Muscle layer of colon (tissue), 2 donors: ENCODE data around the gene TULP3.

ENCODE experiments used
- H3K27ac ChIP-seq: one replicate; pipeline ENCODE4 v1.7.0; 2013; ENCODE audit warnings: low read depth, mild to moderate bottlenecking, low read length, moderate library complexity
- H3K27me3 ChIP-seq, 2 donors: one replicate each; pipeline ENCODE4 v1.7.0; 2013; ENCODE audit warnings: low read length in 2 of 2, mild to moderate bottlenecking in 2 of 2; ENCODE audit not compliant: insufficient read depth in 2 of 2, control insufficient read depth in 1 of 2
- H3K36me3 ChIP-seq: one replicate; pipeline ENCODE4 v1.7.0; 2013; ENCODE audit warnings: mild to moderate bottlenecking, low read length; ENCODE audit not compliant: insufficient read depth
- H3K4me1 ChIP-seq: one replicate; pipeline ENCODE4 v1.7.0; 2013; ENCODE audit warnings: mild to moderate bottlenecking, low read length; ENCODE audit not compliant: insufficient read depth
- H3K4me3 ChIP-seq, 2 donors: one replicate each; pipeline ENCODE4 v1.7.0; 2013; ENCODE audit warnings: low read length in 2 of 2, low read depth in 1 of 2, mild to moderate bottlenecking in 1 of 2, moderate library complexity in 1 of 2
- H3K9ac ChIP-seq: one replicate; pipeline ENCODE4 v1.7.0; 2013; ENCODE audit warnings: low read length
- H3K9me3 ChIP-seq: one replicate; pipeline ENCODE4 v1.7.0; 2013; ENCODE audit warnings: mild to moderate bottlenecking, low read length
- donor health status: abdominal sarcoma.
- donor health status: Adenocarcinoma of cecum.

Gene TULP3

GRCh38 chr12:2937500-2937899 is 46.8 kb downstream of the TULP3 start:
- Histone ChIP-seq H3K4me3 (no peak overlapping the region), H3K27ac (no peak overlapping the region), H3K36me3 (peaks cover 49% of the 10 kb centered on the region), H3K4me1 (no peaks in the 10 kb centered on the region), H3K27me3 (no peaks in the 10 kb centered on the region), H3K9me3 (no peaks in the 10 kb centered on the region), H3K9ac (no peak overlapping the region)

DNA sequence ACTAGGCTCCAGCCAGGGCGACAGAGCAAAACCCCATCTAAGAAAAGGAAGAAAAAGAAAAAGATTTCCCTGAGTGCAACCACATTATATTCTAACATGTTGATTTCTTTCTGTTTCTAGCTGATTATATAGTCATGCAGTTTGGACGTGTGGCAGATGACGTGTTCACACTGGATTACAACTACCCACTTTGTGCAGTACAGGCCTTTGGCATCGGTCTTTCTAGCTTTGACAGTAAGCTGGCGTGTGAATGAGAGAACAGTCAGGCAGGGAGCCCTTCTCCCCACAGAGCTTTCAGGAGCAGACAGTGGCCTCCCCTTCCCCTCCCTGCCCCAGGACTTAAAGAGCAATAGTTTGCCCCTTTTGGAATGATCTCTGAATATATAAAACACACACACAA is 48.5 kb downstream of the TULP3 start:
- Histone ChIP-seq H3K36me3 (peaks cover 41% of the 10 kb centered on the region), H3K4me3 (no peak overlapping the region), H3K4me1 (no peaks in the 10 kb centered on the region), H3K9ac (no peak overlapping the region), H3K27ac (no peak overlapping the region), H3K27me3 (no peaks in the 10 kb centered on the region), H3K9me3 (no peaks in the 10 kb centered on the region)

DNA sequence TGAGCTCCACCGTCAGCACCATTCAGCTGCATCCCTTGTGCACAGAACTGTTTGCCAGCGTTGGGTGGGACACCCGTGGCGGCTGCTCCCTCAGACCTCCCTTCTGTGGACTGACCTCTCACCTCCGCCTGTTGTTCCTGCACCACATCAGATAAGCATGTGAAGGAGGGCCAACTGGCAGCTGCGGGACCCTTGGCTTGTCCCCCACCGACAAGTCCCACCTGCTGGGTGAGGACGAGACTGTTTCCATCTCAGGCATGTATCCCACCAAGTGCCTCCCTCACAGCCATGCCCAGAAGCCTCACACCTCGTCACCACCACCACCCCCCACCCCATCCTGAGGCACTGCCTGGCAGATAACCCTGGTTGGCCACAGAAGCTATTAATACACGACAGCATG is 49.9 kb downstream of the TULP3 start:
- Histone ChIP-seq H3K4me1 (no peaks in the 10 kb centered on the region), H3K9ac (no peak overlapping the region), H3K27ac (no peak overlapping the region), H3K27me3 (no peaks in the 10 kb centered on the region), H3K4me3 (no peak overlapping the region), H3K36me3 (peaks cover 34% of the 10 kb centered on the region), H3K9me3 (no peaks in the 10 kb centered on the region)

DNA sequence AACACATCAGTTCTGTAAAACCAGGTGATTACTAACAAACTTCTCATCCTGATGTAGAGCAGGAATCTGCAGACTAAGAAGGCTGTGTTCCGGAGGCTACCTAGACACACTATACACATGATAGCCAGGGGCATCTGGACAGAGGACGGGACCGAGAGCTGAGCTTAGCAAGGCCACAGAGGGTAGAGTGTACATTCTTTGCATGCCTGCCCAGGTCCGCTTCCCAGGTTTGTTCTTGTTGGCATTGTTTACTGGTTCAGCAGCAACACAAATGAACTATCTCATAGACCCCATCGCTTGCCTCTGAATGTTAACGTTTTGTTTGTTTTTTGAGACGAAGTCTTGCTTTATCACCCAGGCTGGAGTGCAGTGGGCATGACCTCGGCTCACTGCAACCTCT is 50.8 kb downstream of the TULP3 start:
- H3K4me3 ChIP-seq = no peak overlapping the region

DNA sequence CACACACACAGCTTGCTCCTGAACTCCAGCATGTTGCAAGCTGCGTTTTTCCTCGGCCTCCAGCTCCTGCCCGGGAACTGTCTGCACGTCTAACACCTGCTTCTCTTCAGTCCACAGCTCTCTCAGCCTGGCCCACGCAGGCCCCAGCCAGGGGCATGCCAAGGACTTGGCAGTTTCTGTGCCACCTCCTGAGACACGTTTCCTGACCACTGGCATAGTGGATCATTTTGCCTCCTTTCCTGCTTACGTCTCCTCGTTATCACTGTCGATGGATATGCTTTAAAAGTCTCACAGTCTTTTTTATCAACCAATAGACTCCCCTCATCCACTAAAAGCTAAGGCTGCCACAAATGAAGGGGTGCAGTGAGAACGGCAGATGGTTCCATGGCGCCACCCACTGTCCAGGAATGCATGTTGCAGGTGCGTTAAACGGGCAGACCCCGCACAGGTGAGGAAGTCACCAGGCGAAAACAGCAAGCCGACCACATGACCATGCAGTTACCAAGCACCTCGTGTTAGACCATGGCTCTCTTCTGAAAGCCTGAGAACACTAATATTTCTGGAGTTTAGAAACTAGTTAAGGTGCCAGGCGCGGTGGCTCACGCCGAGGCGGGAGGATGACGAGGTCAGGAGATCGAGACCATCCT is 53.8 kb downstream of the TULP3 start:
- Histone ChIP-seq H3K27me3 (no peaks in the 10 kb centered on the region), H3K4me1 (no peaks in the 10 kb centered on the region), H3K9me3 (no peaks in the 10 kb centered on the region), H3K4me3 (no peak overlapping the region), H3K36me3 (peaks cover 13% of the 10 kb centered on the region), H3K27ac (no peak overlapping the region), H3K9ac (no peak overlapping the region)

More for the DNA sequence above, 50.8 kb downstream of the TULP3 start:
- no peak overlapping the region for H3K27ac ChIP-seq
- no peaks in the 10 kb centered on the region for H3K27me3 ChIP-seq
- H3K4me1 ChIP-seq = no peaks in the 10 kb centered on the region
- H3K9me3 ChIP-seq = no peaks in the 10 kb centered on the region
- H3K36me3 ChIP-seq = peaks cover 34% of the 10 kb centered on the region
- H3K9ac ChIP-seq = no peak overlapping the region

GRCh38 chr12:2949411-2949810 is 58.7 kb downstream of the TULP3 start:
- no peaks in the 10 kb centered on the region for H3K36me3 ChIP-seq
- no peaks in the 10 kb centered on the region for H3K4me1 ChIP-seq
- no peaks in the 10 kb centered on the region for H3K9me3 ChIP-seq
- H3K4me3 ChIP-seq = no peak overlapping the region
- H3K27me3 ChIP-seq = no peaks in the 10 kb centered on the region
- H3K27ac ChIP-seq = no peak overlapping the region
- H3K9ac ChIP-seq = no peak overlapping the region

- H3K9me3 ChIP-seq = no peaks in the 10 kb centered on the region
- no peak overlapping the region for H3K4me3 ChIP-seq
- H3K27me3 ChIP-seq = peaks cover 4 to 6% of the 10 kb centered on the region in 2 donors
- no peak overlapping the region for H3K9ac ChIP-seq
- peaks cover 16% of the 10 kb centered on the region for H3K4me1 ChIP-seq
- H3K36me3 ChIP-seq = no peaks in the 10 kb centered on the region
- H3K27ac ChIP-seq = no peak overlapping the region
Measured at GRCh38 chr12:2955888-2956287, 65.2 kb downstream of the TULP3 start.

DNA sequence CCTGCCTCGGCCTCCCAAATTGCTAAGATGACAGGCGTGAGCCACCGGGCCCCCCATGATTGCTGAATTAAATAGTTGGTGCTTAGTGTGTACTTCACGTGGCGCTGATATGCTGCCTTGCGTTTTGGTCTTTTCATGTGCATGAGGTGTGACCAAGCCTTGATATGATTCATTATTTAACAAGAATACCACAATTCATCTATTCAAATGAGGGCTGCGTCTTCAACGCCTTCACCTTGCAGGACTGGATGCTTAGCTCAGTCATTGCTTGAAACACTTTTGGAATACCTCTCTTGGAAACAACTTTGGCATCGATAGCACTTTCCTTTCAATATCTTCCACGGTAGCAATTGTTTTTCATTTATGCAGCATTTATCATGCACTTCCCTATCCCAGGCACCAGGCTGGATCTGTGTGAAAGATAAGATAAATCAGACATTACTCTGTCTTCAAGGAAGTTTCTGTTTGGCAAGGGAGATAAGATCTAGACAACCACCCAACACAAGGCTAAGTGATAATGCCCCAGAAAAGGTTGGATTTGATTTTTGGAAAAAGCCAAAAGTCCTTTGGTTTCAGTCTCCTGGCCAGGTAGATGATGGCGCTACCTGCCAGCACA is 67.2 kb downstream of the TULP3 start:
- no peaks in the 10 kb centered on the region for H3K9me3 ChIP-seq
- no peak overlapping the region for H3K9ac ChIP-seq
- H3K36me3 ChIP-seq = no peaks in the 10 kb centered on the region
- H3K27ac ChIP-seq = no peak overlapping the region
- H3K4me3 ChIP-seq = peak overlapping the region; percentile 16 to 43
- peaks cover 4 to 6% of the 10 kb centered on the region in 2 donors for H3K27me3 ChIP-seq
- H3K4me1 ChIP-seq = peaks cover 16% of the 10 kb centered on the region

DNA sequence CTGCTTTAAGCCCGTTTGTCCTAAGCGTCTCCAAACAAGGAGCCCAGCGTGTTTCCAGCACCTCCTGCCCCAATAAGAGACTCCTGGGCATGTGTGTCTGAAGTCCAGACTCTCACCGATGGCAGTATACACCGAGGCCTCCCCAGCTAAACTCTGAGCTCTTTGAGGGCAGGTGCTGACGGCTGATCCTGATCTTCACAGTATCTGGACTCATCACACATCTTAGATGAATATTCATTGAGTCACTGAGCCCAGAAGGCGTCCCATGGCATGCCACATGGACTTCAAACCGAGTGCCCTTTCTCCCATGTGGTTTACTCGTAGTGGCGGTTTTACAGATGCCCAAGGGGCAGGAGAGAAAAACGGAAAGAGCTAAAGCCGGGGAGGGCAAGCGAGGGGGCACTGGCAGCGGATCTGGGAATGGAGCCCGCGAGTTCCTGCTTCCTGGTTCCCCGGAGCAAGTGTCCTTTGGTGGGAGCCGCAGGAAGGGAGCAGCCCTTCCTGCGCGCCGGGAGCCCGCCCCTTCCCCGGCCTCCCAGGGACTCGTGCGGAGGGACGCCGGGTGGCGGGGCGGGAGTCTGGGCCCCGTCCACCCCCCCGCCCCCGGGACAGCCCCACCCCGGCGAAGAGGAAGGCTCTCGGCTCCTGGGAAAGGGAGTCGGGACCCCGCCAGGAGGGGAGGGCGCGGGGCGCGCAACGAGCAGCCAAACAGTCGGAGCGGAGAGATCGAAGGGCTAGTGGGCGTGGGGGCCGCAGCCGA is 67.9 kb downstream of the TULP3 start:
- Histone ChIP-seq H3K27ac (no peak overlapping the region), H3K9ac (no peak overlapping the region), H3K9me3 (no peaks in the 10 kb centered on the region), H3K36me3 (no peaks in the 10 kb centered on the region), H3K4me3 (peak overlapping the region; percentile 16 to 43), H3K4me1 (peaks cover 16% of the 10 kb centered on the region), H3K27me3 (peaks cover 4 to 6% of the 10 kb centered on the region in 2 donors)

DNA sequence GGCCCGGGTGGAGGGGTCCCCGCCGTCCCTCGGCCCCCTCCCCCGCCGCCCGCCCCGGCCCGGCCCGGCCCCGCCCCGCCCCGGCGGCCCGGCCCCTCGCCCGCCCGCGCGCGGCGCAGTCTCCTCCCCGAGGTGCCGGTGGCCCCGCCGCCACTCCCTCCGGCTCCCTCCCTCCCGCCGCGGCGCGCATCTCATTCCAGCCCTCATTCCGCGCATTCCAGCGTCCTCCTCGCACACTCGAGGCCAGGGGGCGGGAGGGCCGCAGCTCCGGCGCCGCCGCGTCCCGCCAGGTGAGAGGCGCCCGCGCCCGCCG is 68.5 kb downstream of the TULP3 start, which contains the start of gene TEAD4:
TEAD4 (plus strand) TSS at position 206 of the 313 bp plus-strand sequence.
- no peaks in the 10 kb centered on the region for H3K9me3 ChIP-seq
- no peaks in the 10 kb centered on the region for H3K36me3 ChIP-seq
- no peak within 1 kb of the TSS for H3K9ac ChIP-seq
- H3K27me3 ChIP-seq = peaks cover 4 to 6% of the 10 kb centered on the region in 2 donors
- peaks cover 16% of the 10 kb centered on the region for H3K4me1 ChIP-seq
- peak within 1 kb of the TSS; percentile 43 to 47 for H3K4me3 ChIP-seq
- H3K27ac ChIP-seq = no peak within 1 kb of the TSS

DNA sequence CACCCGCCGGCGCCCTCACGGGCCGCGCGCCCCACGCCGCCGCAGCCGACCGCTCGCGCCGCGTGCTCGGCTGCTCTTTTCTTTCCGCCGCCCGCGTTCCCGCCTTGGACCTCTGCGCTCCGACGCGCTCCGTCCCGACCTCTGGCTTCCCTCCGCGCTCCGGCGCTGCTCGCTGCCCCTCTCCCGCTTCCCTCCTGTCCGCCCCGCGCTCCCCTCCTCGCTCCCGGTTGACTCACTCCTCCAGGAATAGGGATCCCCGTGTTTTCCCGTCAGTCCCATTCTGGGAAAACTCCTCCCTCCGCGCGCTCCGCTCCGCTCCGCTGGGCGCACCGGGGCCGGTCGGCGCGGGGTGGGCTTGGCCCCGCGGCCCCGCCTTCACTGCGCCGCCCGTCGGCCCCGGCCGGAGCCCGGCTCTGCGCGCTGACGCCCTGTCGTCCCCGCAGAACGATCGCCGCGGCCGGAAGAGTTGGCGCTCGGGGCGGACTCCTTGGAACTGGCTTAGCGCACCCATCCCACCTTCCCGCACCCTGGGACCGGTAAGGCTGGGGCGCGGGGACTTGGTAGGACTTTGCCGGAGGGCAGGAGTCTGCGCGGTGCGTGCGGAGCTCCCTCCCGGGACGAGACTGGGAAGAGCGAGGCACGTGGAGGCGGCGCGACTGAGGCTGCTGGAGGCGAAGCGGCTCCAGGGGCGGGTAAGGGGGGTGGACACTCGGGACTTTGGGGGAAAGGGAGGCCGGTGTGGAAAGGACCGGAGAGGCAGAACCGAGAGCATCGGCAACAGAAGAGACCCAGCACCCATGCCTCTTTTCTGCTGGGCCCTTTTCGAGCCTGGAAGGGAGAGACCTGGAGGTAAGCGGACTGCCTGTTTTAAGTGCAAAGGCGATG is 69.1 kb downstream of the TULP3 start:
- H3K4me3 ChIP-seq = peak overlapping the region; percentile 41 to 47
- peaks cover 4 to 6% of the 10 kb centered on the region in 2 donors for H3K27me3 ChIP-seq
- H3K4me1 ChIP-seq = peaks cover 16% of the 10 kb centered on the region
- no peaks in the 10 kb centered on the region for H3K9me3 ChIP-seq
- H3K9ac ChIP-seq = no peak overlapping the region
- H3K36me3 ChIP-seq = no peaks in the 10 kb centered on the region
- no peak overlapping the region for H3K27ac ChIP-seq
